Effector memory CD4-positive, alpha-beta T cell (primary cell): ENCODE data around the gene HGD.
"Not testable (repeated sequence)": the region's sequence is repeated elsewhere in the genome, so short reads cannot be mapped to it uniquely, and the experiment has no call there.

ENCODE experiments used
- DNase-seq, 3 donors: peaks; one replicate each; pipeline ENCODE4 v3.0.0-alpha.2; 2020
- H3K27ac ChIP-seq: 2 replicates; pipeline ENCODE4 v1.7.0; 2013; ENCODE audit warnings: mild to moderate bottlenecking, low read length, moderate library complexity; ENCODE audit not compliant: insufficient read depth, poor library complexity, severe bottlenecking
- H3K27me3 ChIP-seq: replicated peaks from 2 replicates; pipeline ENCODE4 v1.7.0; 2013; ENCODE audit warnings: mild to moderate bottlenecking, low read length; ENCODE audit not compliant: insufficient read depth, control insufficient read depth, poor library complexity, severe bottlenecking
- H3K36me3 ChIP-seq: 2 replicates; pipeline ENCODE4 v1.7.0; 2013; ENCODE audit warnings: mild to moderate bottlenecking, low read length, moderate library complexity; ENCODE audit not compliant: control insufficient read depth, insufficient read depth
- H3K4me1 ChIP-seq: 2 replicates; pipeline ENCODE4 v1.7.0; 2013; ENCODE audit warnings: low read length, mild to moderate bottlenecking; ENCODE audit not compliant: control insufficient read depth, insufficient read depth, poor library complexity, severe bottlenecking
- H3K4me3 ChIP-seq: 2 replicates; pipeline ENCODE4 v1.7.0; 2013; ENCODE audit warnings: low read length, low read depth, mild to moderate bottlenecking; ENCODE audit not compliant: insufficient read depth, poor library complexity, severe bottlenecking
- H3K9me3 ChIP-seq: 2 replicates; pipeline ENCODE4 v1.7.0; 2013; ENCODE audit warnings: mild to moderate bottlenecking, low read length, moderate library complexity; ENCODE audit not compliant: control insufficient read depth

Gene HGD

GRCh38 chr3:120622457-120622856 is 59.6 kb downstream of the HGD start:
- H3K4me3 ChIP-seq, result no peak overlapping the region
- H3K27me3 ChIP-seq, result no peaks in the 10 kb centered on the region
- peaks cover 5% of the 10 kb centered on the region for H3K9me3 ChIP-seq
- no peaks in the 10 kb centered on the region for H3K36me3 ChIP-seq
- no peaks in the 10 kb centered on the region for H3K4me1 ChIP-seq
- no peak overlapping the region for H3K27ac ChIP-seq
- DNase-seq, result no peak

- H3K4me3 ChIP-seq, H3K27me3 ChIP-seq, DNase-seq, H3K27ac ChIP-seq, H3K4me1 ChIP-seq, H3K9me3 ChIP-seq, H3K36me3 ChIP-seq: not testable (repeated sequence)
Measured at GRCh38 chr3:120616745-120617144, 65.3 kb downstream of the HGD start.

GRCh38 chr3:120615847-120616609 is 66.0 kb downstream of the HGD start:
- DNase-seq, result no peak
- H3K9me3 ChIP-seq, result no peaks in the 10 kb centered on the region

GRCh38 chr3:120614765-120615164 is 67.3 kb downstream of the HGD start:
- DNase-seq, result no peak
- Histone ChIP-seq H3K36me3 (no peaks in the 10 kb centered on the region), H3K27me3 (no peaks in the 10 kb centered on the region), H3K9me3 (no peaks in the 10 kb centered on the region), H3K27ac (no peak overlapping the region), H3K4me3 (no peak overlapping the region), H3K4me1 (no peaks in the 10 kb centered on the region)

More at GRCh38 chr3:120615847-120616609, 66.0 kb downstream of the HGD start:
- H3K27me3 ChIP-seq, result no peaks in the 10 kb centered on the region
- H3K4me3 ChIP-seq, result no peak overlapping the region
- no peaks in the 10 kb centered on the region for H3K36me3 ChIP-seq
- H3K4me1 ChIP-seq, result no peaks in the 10 kb centered on the region
- H3K27ac ChIP-seq, result no peak overlapping the region

- H3K4me3 ChIP-seq, result no peak overlapping the region
- no peaks in the 10 kb centered on the region for H3K36me3 ChIP-seq
- no peak for DNase-seq
- no peaks in the 10 kb centered on the region for H3K4me1 ChIP-seq
- H3K27ac ChIP-seq, result no peak overlapping the region
- H3K27me3 ChIP-seq, result no peaks in the 10 kb centered on the region
- no peaks in the 10 kb centered on the region for H3K9me3 ChIP-seq
Measured at GRCh38 chr3:120608506-120608905, 73.5 kb downstream of the HGD start.

GRCh38 chr3:120604784-120605183 is 77.3 kb downstream of the HGD start:
- Histone ChIP-seq H3K9me3 (no peaks in the 10 kb centered on the region), H3K4me3 (no peak overlapping the region), H3K4me1 (no peaks in the 10 kb centered on the region), H3K27me3 (no peaks in the 10 kb centered on the region), H3K36me3 (peaks cover 29% of the 10 kb centered on the region), H3K27ac (no peak overlapping the region)
- DNase-seq, result no peak

- DNase-seq, result no peak
- H3K27me3 ChIP-seq, result no peaks in the 10 kb centered on the region
Measured at GRCh38 chr3:120604382-120604781, 77.7 kb downstream of the HGD start.

GRCh38 chr3:120602682-120603081 is 79.4 kb downstream of the HGD start:
- H3K36me3 ChIP-seq, result peaks cover 34% of the 10 kb centered on the region
- H3K27ac ChIP-seq, result no peak overlapping the region
- DNase-seq, result no peak

More at GRCh38 chr3:120604382-120604781, 77.7 kb downstream of the HGD start:
- Histone ChIP-seq H3K36me3 (peaks cover 29% of the 10 kb centered on the region), H3K4me3 (no peak overlapping the region), H3K4me1 (no peaks in the 10 kb centered on the region), H3K9me3 (no peaks in the 10 kb centered on the region), H3K27ac (no peak overlapping the region)

GRCh38 chr3:120601554-120601953 is 80.5 kb downstream of the HGD start:
- Histone ChIP-seq H3K36me3 (peaks cover 34% of the 10 kb centered on the region), H3K4me3 (no peak overlapping the region), H3K27me3 (no peaks in the 10 kb centered on the region), H3K9me3 (no peaks in the 10 kb centered on the region), H3K4me1 (no peaks in the 10 kb centered on the region), H3K27ac (no peak overlapping the region)
- DNase-seq, result no peak

More at GRCh38 chr3:120602682-120603081, 79.4 kb downstream of the HGD start:
- H3K4me3 ChIP-seq, result no peak overlapping the region
- no peaks in the 10 kb centered on the region for H3K27me3 ChIP-seq
- no peaks in the 10 kb centered on the region for H3K4me1 ChIP-seq
- H3K9me3 ChIP-seq, result no peaks in the 10 kb centered on the region

- no peaks in the 10 kb centered on the region for H3K9me3 ChIP-seq
- peaks cover 34% of the 10 kb centered on the region for H3K36me3 ChIP-seq
- H3K27me3 ChIP-seq, result no peaks in the 10 kb centered on the region
- no peak overlapping the region for H3K27ac ChIP-seq
- no peaks in the 10 kb centered on the region for H3K4me1 ChIP-seq
- no peak for DNase-seq
- H3K4me3 ChIP-seq, result no peak overlapping the region
Measured at GRCh38 chr3:120599211-120599610, 82.8 kb downstream of the HGD start.
